Fibroblast of lung (primary cell): ENCODE measurements around the gene LENG8. TPM values are rescaled to one million over a fixed set of nuclear protein-coding genes. Genes with fewer than 3 reads are reported as not detected.

Source experiments
- DNase-seq, 2 donors: peaks; one replicate each; pipeline versions ENCODE4 v3.0.0 to v3.0.0-alpha.2; 2010; ENCODE audit warnings: low read depth in 2 of 2
- H2AFZ ChIP-seq: 2 replicates; pipeline ENCODE4 v1.5.1; 2012; ENCODE audit warnings: low read length, control low read depth, inconsistent platforms
- H3K27ac ChIP-seq: 2 replicates; pipeline ENCODE4 v1.5.1; 2011; ENCODE audit warnings: low read length, control low read depth; ENCODE audit not compliant: insufficient read depth
- H3K27me3 ChIP-seq: 2 replicates; pipeline ENCODE4 v1.5.1; 2011; ENCODE audit warnings: mild to moderate bottlenecking, low read length; ENCODE audit not compliant: control insufficient read depth, insufficient read depth
- H3K36me3 ChIP-seq: 2 replicates; pipeline ENCODE4 v1.5.1; 2011; ENCODE audit warnings: low read length; ENCODE audit not compliant: control insufficient read depth, insufficient read depth
- H3K4me1 ChIP-seq: 2 replicates; pipeline ENCODE4 v1.5.1; 2011; ENCODE audit warnings: low read length; ENCODE audit not compliant: control insufficient read depth, insufficient read depth; ENCODE audit errors: extremely low read depth
- H3K4me2 ChIP-seq: 2 replicates; pipeline ENCODE4 v1.5.1; 2011; ENCODE audit warnings: low read length, control low read depth; ENCODE audit not compliant: insufficient read depth; ENCODE audit errors: extremely low read depth
- H3K4me3 ChIP-seq, 4 experiments: fragments of 200-600 bp in 1 of 4; sonication (generic) in 1 of 4; replicated peaks in 1 of 4; 2 replicates each; pipeline ENCODE4 v1.5.1; 2011 to 2016; ENCODE audit warnings: low read length in 4 of 4, low read depth in 3 of 4, mild to moderate bottlenecking in 3 of 4, control low read depth in 2 of 4, inconsistent platforms in 1 of 4, mixed read lengths in 1 of 4; ENCODE audit not compliant: insufficient read depth in 1 of 4; ENCODE audit errors: control extremely low read depth in 1 of 4
- H3K79me2 ChIP-seq: 2 replicates; pipeline ENCODE4 v1.5.1; 2012; ENCODE audit warnings: mild to moderate bottlenecking, low read length, inconsistent platforms; ENCODE audit not compliant: control insufficient read depth, insufficient read depth
- H3K9ac ChIP-seq: 2 replicates; pipeline ENCODE4 v1.5.1; 2011; ENCODE audit warnings: mild to moderate bottlenecking, low read length, control low read depth; ENCODE audit not compliant: insufficient read depth
- H3K9me3 ChIP-seq: 2 replicates; pipeline ENCODE4 v1.5.1; 2012; ENCODE audit warnings: low read depth, low read length; ENCODE audit not compliant: control insufficient read depth, insufficient read depth
- H4K20me1 ChIP-seq: 2 replicates; pipeline ENCODE4 v1.5.1; 2011; ENCODE audit warnings: low read length; ENCODE audit not compliant: control insufficient read depth, insufficient read depth; ENCODE audit errors: extremely low read depth
- EZH2 ChIP-seq: IDR thresholded peaks from 2 replicates; pipeline ENCODE4 v1.5.1; 2012; ENCODE audit warnings: low read length, control low read depth, mild to moderate bottlenecking; ENCODE audit errors: missing control alignments
- polyA plus RNA-seq, 2 donors: library from polyadenylated mRNA; depleted of rRNA in 1 of 2; stranded (reverse) in 1 of 2; unstranded in 1 of 2; fragments of >200 nt; gene quantifications; 2 replicates each; pipeline ENCODE4 v1.2.1, GENCODE V29; 2011 to 2012; ENCODE audit warnings: missing spikeins in 1 of 2
- total RNA-seq: library from RNA; depleted of rRNA; stranded (reverse); fragments of >200 nt; gene quantifications from 2 replicates; pipeline ENCODE4 v1.2.1, GENCODE V29; 2014
- TF ChIP-seq, protein P1 (sequence below), 2 donors: IDR thresholded peaks in 1 of 2; conservative IDR thresholded peaks in 1 of 2; 1 replicate in 1 of 2; 2 replicates in 1 of 2; pipeline ENCODE4 v1.5.1; 2011 to 2012; ENCODE audit warnings: low read length in 2 of 2, control low read depth in 1 of 2, inconsistent platforms in 1 of 2, low read depth in 1 of 2, mild to moderate bottlenecking in 1 of 2

The LENG8 gene
- total and polyA plus RNA-seq, 2 donors (not counting 1 experiment from before 2014, with no cell fraction given), result 12.7 to 32.4 TPM

DNA sequence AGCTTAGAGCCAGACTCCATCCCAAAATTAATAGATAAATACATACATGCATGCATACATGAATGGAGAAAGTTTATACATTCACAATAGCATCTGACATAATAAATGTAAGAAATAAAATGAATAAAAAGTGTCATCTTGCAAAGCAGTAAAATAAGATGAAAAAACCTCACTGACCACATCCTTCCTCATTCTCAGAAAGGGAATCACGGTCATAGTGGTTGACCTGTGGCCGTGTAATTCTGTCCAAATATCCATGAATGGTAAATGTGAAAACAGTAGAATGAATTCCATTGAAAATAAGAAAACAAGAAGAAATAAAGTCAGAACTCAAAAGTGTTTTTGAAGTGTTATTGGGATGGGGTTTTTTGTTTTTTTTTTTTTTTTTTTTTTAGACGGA is 33.9 kb downstream of the LENG8 start:
- Histone ChIP-seq H3K27ac (no peak overlapping the region), H3K4me1 (no peaks in the 10 kb centered on the region)
- no peak for DNase-seq

DNA sequence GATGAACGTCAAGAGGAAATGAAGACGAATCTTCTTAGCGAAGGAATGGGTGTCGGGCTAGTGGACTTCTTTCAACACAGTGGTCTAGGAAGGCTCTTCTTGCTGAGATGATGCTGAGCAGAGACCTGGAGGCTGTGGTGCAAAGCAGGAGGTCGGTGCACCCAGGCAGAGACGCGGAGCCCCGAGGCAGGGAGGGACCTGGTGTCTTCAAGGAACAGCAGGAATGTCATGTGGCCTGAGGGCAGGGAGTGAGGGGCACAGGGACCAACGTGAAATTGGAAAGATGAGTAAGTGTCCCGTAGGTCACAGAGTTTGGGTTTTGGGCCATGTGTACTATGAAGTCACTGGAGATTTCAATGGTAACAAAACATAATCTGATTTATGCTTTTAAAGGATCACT is 35.5 kb downstream of the LENG8 start:
- H4K20me1 ChIP-seq, result no peaks in the 10 kb centered on the region

More for the DNA sequence above, 33.9 kb downstream of the LENG8 start:
- no peaks in the 10 kb centered on the region for H4K20me1 ChIP-seq
- no peaks in the 10 kb centered on the region for H3K9me3 ChIP-seq
- TF ChIP-seq, protein P1, sequence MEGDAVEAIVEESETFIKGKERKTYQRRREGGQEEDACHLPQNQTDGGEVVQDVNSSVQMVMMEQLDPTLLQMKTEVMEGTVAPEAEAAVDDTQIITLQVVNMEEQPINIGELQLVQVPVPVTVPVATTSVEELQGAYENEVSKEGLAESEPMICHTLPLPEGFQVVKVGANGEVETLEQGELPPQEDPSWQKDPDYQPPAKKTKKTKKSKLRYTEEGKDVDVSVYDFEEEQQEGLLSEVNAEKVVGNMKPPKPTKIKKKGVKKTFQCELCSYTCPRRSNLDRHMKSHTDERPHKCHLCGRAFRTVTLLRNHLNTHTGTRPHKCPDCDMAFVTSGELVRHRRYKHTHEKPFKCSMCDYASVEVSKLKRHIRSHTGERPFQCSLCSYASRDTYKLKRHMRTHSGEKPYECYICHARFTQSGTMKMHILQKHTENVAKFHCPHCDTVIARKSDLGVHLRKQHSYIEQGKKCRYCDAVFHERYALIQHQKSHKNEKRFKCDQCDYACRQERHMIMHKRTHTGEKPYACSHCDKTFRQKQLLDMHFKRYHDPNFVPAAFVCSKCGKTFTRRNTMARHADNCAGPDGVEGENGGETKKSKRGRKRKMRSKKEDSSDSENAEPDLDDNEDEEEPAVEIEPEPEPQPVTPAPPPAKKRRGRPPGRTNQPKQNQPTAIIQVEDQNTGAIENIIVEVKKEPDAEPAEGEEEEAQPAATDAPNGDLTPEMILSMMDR (conservative IDR thresholded peaks at IDR 0.05 in 1 of 2, IDR thresholded peaks at IDR 0.05 in 1 of 2; ENCODE audit: low read depth in 1 of 2, low read length in 2 of 2), result no peak
- TF ChIP-seq EZH2, result no peak
- no peak overlapping the region for H3K9ac ChIP-seq
- no peaks in the 10 kb centered on the region for H3K79me2 ChIP-seq
- H3K4me2 ChIP-seq, result no peak overlapping the region
- H3K36me3 ChIP-seq, result no peaks in the 10 kb centered on the region
- no peaks in the 10 kb centered on the region for H3K27me3 ChIP-seq
- no peak overlapping the region for H2AFZ ChIP-seq
- no peak overlapping the region for H3K4me3 ChIP-seq

GRCh38 chr19:54485851-54486250 is 36.9 kb downstream of the LENG8 start:
- Histone ChIP-seq H2AFZ (no peak overlapping the region), H3K79me2 (no peaks in the 10 kb centered on the region), H3K9me3 (no peaks in the 10 kb centered on the region), H3K4me1 (no peaks in the 10 kb centered on the region), H4K20me1 (no peaks in the 10 kb centered on the region), H3K4me3 (no peak overlapping the region), H3K27me3 (no peaks in the 10 kb centered on the region), H3K4me2 (no peak overlapping the region), H3K27ac (no peak overlapping the region), H3K9ac (no peak overlapping the region), H3K36me3 (no peaks in the 10 kb centered on the region)
- TF ChIP-seq EZH2, result no peak
- TF ChIP-seq, protein P1 (conservative IDR thresholded peaks at IDR 0.05 in 1 of 2, IDR thresholded peaks at IDR 0.05 in 1 of 2; ENCODE audit: low read depth in 1 of 2, low read length in 2 of 2), result no peak
- DNase-seq, result no peak

More for the DNA sequence above, 35.5 kb downstream of the LENG8 start:
- H2AFZ ChIP-seq, result no peak overlapping the region
- DNase-seq, result no peak
- H3K4me3 ChIP-seq, result no peak overlapping the region
- H3K9ac ChIP-seq, result no peak overlapping the region
- TF ChIP-seq EZH2, result no peak
- TF ChIP-seq, protein P1 (conservative IDR thresholded peaks at IDR 0.05 in 1 of 2, IDR thresholded peaks at IDR 0.05 in 1 of 2; ENCODE audit: low read depth in 1 of 2, low read length in 2 of 2), result no peak
- no peak overlapping the region for H3K27ac ChIP-seq
- no peaks in the 10 kb centered on the region for H3K79me2 ChIP-seq
- no peaks in the 10 kb centered on the region for H3K36me3 ChIP-seq
- H3K27me3 ChIP-seq, result no peaks in the 10 kb centered on the region
- H3K4me1 ChIP-seq, result no peaks in the 10 kb centered on the region
- H3K9me3 ChIP-seq, result no peaks in the 10 kb centered on the region
- H3K4me2 ChIP-seq, result no peak overlapping the region
